GM18861 (cell line): Measurements from ENCODE around the gene SLC25A47.
"Not testable (repeated sequence)": the region's sequence is repeated elsewhere in the genome, so short reads cannot be mapped to it uniquely, and the experiment has no call there.

Experiments used
- ATAC-seq: cut with Tn5 transposase; IDR thresholded peaks from one replicate; pipeline ENCODE4 v1.9.1; 2021; ENCODE audit not compliant: unreplicated experiment

Gene SLC25A47

DNA sequence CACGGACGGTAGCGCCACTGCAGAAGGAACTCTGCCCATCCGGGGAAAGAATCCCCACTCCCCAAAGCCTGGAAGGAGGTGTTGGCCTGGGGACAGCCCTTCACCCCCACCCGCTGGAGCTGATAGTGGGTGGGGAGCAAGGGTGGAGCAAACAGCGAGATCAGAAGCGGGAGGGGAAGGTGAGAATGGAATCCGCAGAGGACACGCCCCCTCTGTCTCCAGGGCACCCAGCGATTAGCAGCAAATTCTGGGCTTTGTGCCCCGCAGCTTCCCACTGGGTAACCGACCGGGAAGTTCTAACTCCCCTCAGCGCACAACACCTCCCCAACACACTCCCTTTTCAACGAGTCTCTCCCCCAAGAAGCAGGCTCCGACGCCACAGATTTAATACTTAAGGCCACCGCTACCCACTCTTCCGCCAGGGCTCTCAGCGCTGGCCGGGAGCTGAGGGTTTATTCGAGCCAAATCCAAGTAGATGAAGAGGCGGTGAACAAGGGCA, 18.3 kb upstream of the SLC25A47 start:
- ATAC-seq = no peak

DNA sequence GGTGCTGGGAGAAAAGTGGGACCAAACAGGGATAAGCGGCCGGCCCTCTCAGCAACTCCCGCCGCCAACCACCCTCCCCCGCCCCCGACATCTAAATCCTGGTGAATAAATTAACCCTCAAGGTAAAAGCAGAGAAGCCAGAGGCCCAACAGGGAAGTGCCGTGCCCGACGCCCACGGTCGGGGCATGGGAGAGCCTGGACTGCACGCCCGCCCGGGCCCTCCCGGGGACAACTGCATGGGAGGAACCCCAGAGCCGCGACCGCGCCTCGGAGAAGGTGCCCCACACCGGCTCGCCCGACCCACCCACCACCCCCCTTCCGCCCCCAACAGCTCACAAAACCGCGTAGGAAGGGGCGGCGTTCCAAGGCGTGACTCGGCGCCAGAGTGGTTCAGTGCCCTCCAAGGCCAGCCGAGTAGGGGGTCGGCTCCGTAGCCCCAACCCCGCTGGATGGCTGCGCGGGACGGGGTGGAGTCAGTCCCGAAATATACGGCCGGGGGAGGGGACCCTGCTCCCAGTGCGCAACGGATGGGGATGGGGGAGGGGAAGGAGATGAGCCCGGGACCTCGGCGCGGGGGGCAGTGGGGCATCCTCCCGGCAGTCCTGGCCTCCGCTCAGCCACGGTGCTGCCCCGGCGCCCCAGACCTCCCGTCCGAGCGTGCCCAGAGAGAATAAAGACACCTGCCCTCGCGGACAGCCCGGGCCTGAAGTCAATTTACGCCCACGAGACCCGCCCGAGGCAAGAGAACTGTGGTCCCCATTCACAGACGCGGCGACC, 17.6 kb upstream of the SLC25A47 start:
- no peak for ATAC-seq

DNA sequence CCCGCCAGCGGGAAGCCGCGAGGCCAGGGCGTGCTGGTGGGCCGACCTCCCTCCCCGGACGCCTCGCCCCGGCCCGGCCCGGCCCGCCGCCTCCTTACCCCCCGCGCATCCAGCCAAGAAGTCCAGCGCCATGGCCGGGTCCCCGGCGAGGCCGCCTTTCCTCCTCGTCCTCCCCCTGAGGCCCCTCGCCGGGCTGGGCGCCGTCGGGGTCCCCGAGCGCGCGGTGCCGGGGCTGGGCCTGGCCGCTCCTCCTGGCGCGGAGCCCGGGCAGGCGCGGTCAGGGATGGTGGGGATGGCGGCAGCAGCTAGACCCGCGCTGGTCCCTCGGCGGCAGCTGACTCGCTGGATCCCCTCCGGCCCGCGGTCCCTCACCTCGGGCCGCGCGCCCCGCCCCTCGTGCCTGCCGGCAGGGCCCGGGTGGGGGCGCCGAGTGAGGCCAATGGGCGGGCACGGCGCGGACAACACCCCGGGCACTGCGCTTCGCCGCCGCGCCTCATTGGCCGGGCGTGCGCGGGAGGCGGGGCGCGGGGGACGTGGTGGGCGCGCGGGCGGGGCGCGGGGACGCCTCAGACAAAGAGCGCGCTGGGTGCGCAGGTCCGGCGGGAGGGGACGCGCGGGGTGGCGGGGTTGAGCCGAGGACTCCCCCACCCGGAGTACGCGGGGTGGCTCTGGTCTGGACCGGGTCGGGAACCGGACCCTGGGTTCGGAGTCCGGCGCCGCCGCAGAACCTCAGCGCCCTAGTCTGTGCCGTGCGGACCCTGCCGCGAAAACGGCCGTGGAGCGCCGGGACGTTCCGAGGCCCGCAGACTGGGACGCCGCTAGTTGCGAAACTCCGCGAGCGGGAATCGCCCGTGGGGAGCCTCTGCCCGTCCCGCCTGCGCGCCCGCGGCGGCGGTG, 16.8 kb upstream of the SLC25A47 start, which contains the start of gene SLC25A29:
SLC25A29 (minus strand) TSS at position 344 of the 897 bp plus-strand sequence; CDS start at position 132, 212 bp downstream.
- ATAC-seq = peak; percentile 61

GRCh38 chr14:100306998-100307765, 16.0 kb upstream of the SLC25A47 start:
- no peak for ATAC-seq

DNA sequence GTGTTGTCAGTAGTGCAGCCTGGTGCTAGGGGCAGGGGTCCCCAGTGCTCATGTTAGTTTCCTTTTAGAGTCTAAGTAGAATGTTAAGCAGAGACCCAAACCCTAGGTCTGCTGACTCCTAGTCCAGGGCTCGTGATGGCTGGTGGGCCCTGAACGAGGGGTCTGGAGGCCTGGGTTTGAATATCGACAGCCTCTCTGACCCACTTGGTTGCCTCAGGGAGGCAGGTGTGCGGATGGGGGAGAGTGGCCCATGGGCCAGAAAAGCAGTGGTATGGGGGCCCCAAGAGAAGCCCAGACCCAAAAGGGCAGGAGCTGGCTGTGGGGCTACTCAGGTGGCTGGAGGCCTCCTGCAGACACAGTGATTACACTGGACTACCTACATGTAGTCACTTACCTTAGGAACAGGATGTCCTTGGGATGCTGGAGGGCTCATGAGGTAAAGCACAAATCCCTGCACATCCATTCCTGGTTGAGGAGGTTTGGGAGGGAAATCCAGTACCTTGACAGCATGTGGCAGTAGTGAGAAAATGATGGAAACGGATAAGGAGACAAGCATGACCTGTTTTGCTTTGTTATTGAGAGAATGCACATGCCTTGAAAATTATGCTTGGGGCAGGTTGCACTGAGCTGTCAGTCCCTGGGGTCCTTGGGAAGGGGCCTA, 15.2 kb upstream of the SLC25A47 start:
- no peak for ATAC-seq

GRCh38 chr14:100308427-100308792, 14.7 kb upstream of the SLC25A47 start:
- ATAC-seq = not testable (repeated sequence)

- no peak for ATAC-seq
Measured at GRCh38 chr14:100309028-100309737, 14.0 kb upstream of the SLC25A47 start.

DNA sequence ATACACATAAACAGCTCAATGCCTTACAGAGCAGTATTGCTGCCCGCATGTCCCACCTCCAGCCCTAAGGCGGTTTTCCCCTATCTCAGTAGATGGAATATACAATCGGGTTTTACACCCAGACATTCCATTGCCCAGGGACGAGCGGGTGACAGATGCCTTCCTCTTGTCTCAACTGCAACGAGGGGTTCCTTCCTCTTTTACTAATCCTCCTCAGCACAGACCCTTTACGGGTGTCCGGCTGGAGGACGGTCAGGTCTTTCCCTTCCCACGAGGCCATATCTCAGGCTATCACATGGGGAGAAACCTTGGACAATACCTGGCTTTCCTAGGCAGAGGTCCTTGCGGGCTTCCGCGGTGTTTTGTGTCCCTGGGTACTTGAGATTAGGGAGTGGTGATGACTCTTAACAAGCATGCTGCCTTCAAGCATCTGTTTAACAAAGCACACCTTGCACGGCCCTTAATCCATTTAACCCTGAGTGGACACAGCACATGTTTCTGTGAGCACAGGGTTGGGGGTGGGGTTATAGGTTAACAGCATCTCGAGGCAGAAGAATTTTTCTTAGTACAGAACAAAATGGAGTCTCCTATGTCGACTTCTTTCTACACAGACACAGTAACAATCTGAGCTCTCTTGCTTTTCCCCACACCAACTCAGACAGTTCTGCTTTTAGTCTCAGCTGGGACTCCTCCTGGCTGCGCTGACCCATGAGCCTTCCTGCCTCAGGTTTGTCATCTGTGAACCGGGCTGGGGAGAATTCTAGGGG, 10.8 kb upstream of the SLC25A47 start:
- not testable (repeated sequence) for ATAC-seq

GRCh38 chr14:100312877-100313400, 10.2 kb upstream of the SLC25A47 start:
- ATAC-seq = no peak

GRCh38 chr14:100313464-100314230, 9.5 kb upstream of the SLC25A47 start:
- ATAC-seq = no peak

DNA sequence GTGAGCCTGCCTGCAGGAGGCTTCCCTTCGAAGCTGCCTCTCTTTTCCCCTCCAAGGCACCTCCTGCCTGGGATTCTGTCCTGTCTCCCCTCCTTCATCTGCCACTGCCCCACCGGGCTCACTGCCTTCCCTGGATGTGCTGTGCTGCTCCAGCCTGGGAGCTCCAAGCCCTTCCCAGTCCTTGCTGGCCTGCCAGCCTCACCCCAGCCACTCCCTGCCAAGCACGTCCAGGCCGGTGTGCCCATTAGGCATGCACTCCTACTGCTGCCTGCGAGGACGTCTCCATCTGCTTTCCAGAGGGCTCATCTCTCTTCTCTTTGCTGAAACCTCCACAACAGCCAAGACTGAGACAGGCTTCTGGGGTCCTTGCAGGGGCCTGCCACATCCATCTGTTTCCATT, 8.4 kb upstream of the SLC25A47 start:
- ATAC-seq = no peak

DNA sequence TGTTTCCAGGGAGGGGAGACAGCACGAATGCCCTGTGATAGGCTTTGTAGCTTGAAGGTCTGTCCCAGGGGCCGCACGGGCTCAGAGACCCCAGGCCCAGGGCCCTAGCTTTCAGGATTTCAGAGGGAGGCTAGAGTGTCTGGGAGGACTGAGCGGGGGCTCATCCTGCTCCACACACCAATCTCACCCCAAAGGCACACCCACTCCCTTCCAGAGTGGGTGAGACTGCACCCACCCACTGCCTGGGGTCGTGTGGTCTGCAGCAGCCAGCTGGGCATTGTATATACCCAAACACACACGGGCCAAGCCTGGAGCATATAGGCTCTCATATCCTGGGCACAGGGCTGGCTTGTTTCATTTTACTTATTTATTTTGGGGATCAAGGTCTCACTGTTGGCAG, 5.8 kb upstream of the SLC25A47 start:
- no peak for ATAC-seq

- ATAC-seq = peak; percentile 87
Measured at GRCh38 chr14:100317912-100318808, 5.0 kb upstream of the SLC25A47 start.

- no peak for ATAC-seq
Measured at GRCh38 chr14:100320157-100320856, 2.8 kb upstream of the SLC25A47 start.

GRCh38 chr14:100321473-100322137, 1.5 kb upstream of the SLC25A47 start:
- ATAC-seq = no peak
